ENCODE data around the gene AFMID. TPM values are rescaled to one million over a fixed set of nuclear protein-coding genes. Genes with fewer than 3 reads are reported as not detected.

AFMID gene
- total RNA-seq, 2 donors from 2014 or later = 26.7 to 33.2 TPM

DNA sequence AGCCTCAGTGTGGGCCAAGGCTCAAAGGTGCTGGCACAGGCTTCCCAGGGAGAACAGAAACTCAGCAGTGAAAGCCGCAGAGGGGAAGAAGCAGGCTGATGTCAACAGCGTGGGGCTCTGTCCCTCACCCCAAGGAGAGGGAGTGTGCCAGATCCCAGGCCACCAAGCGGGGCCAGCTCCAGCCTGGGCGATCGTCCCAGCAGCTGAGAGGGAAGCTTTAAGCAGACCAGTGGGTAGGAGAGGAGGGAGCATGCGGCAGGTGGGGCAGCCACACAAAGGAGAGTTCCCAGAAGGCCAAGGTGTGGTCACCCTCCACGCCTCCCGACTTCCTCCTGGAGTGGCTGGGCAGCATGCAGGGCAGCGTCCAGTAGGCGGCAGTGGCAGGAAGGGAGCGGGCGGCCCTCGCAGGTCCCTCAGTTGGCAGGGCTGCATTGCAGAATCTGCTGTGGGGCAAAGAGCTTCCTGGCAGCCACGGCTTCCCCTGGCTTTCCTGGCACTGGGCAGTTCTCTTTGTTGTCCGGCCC is 12.8 kb upstream of the AFMID start:
- intact Hi-C loops (cut with DNase I, micrococcal nuclease) = loop anchor here in 1 of 2 donors (10.0 kb wide), 1 partner anchor 60 kb away; no protein-coding TSS in a partner anchor
- peak; percentile 75 for ATAC-seq
- peak; percentile 90 to 94 for DNase-seq

DNA sequence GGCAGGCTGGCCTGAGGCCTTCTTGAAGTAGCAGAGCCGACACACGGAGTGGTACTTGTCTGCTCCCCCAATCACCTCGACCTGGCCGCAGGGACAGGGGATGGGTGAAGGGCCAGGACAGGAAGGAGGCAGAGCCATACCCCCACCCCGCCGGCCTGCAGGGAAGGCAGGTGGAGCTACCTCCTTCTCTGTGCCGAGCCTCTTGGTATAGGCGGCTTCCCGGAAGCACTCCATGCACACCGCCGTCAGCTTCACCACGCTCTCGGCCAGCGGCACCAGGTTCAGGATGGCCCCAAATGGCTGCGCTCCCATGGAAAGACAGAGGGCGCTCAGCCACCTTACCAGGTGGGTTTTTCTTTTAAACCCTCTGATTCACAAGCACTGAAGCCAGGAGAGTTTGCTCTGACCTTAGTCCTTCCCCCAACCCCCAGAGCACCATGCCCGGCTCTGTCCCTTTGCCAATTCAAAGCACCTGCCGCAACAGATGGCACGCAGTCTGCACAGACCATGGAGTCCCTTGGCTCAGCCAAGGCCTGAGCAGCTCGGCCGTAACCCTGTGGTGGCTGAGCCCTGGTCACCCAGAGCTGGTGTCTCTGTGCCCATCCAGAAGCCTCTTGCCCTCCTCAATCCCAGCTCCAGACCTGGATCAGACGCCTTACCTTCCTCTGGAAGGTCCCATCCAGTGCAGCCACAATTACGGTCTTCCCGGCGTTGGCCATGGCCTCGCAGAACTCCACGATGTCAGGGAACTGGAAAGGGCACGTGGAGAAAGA is 12.1 kb upstream of the AFMID start:
- ATAC-seq (peak; percentile 45), DNase-seq (peak; percentile 72 to 73)
- intact Hi-C loops (cut with DNase I, micrococcal nuclease) = loop anchor here (5.0 to 10.0 kb wide), 2 partner anchors 58 to 60 kb away; no protein-coding TSS in a partner anchor

DNA sequence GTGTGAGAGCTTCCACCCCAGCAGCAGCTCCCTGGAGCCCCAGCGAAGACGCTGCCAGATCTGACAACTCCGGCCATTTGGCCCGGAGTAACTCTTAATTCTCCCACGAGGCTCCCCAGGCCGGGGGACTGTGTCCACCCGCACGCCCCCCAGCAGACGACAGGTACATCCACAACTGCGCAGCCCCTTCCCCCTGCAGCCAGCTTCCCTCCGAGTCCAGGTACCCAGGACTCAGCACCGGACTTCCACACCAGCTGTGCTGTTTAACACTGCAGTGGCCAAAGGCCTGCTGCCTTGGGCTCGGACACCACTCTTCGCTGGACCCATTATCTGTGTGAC is 11.6 kb upstream of the AFMID start:
- ATAC-seq = no peak
- no peak for DNase-seq
- intact Hi-C loops (cut with DNase I, micrococcal nuclease) = loop anchor here (5.0 to 10.0 kb wide), 2 partner anchors 58 to 61 kb away; no protein-coding TSS in a partner anchor

DNA sequence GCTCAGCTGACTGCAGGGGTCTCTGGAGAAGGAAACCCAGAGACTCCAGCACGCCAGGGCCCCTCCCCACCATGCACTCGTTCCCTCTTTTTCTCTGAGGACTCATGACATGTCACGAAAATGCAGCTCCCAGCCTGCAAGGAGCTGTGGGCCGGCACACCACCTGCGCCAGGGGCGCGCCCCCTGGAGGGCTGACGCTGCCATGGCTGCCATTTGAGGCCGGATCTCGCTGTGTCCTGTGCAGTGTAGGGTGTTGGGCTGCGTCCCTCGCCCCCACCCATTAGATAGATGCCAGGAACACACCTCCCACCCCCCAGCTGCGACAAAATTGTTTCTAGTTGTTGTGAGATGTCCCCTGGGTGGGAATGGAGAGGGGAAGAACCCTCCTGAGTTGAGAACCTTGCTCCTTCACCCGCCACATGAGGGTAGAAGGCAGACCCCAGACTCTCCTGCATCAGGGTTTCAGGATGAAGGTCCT is 10.6 kb upstream of the AFMID start:
- peak; percentile 31 for ATAC-seq
- peak; percentile 68 to 87 for DNase-seq
- intact Hi-C loops (cut with DNase I, micrococcal nuclease) = loop anchor here (5.0 to 10.0 kb wide), 2 partner anchors 59 to 62 kb away; no protein-coding TSS in a partner anchor

DNA sequence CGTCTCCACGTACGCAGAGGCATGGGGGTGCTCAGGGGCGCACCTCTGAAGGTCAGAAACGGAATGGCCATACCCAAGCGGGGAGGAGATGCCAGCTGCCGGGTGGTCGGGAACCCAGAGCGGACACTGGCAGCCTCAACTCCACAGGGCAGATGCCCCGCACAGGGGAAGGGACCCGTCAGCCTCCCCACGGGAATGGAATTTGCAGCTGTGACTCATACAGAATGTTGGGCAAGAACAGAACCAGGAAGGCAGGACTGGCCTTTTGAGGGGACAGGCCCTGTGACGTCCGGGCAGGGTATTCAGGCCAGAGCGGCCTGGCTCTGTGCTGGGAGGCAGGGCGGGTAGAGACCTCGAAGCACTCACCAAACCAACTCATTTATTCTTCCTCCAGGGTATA is 7.8 kb upstream of the AFMID start:
- DNase-seq = no peak
- intact Hi-C loops (cut with DNase I, micrococcal nuclease) = loop anchor here (5.0 to 10.0 kb wide), 2 partner anchors 62 to 65 kb away; no protein-coding TSS in a partner anchor
- ATAC-seq = no peak

DNA sequence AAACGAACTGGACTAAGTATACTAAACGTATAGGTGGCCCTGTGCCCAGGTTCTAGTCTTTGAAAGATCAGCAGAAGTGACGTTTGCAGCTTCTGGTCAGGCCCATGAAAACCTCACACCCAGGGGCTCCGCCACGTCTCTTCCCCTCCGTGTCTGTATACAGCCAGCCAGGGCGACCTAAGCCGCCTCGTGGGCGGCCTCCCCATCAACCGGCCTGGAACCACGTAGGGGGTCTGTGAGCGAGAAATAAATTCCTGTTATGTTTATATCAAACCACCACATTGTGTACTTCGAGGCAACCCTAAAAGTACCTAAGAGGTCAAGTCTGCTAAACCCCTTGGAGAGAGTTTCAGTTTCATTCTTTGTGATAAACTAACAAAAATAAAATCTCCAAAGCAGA is 7.1 kb upstream of the AFMID start:
- no peak for DNase-seq
- intact Hi-C loops (cut with DNase I, micrococcal nuclease) = no loop called here

DNA sequence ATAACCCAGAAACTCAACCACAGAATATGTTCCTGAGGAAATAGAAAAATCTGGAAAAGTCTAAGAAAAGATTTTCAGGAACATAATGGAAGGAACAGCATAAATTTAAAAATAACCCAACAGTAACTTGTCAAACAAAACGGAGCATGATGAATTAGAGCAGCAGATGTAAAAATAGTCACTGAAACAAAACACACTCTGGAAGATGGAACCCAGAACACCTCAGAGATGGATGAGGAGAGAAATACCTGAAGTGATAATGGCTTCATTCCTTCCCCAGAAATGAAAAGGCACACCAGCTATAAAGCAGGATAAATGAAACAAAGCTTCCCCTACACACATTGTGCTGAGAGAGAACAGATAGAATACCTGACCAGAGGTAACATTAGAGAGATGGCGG is 6.7 kb upstream of the AFMID start:
- intact Hi-C loops (cut with DNase I, micrococcal nuclease) = no loop called here
- ATAC-seq = no peak

More for the DNA sequence above, 7.1 kb upstream of the AFMID start:
- ATAC-seq = no peak

DNA sequence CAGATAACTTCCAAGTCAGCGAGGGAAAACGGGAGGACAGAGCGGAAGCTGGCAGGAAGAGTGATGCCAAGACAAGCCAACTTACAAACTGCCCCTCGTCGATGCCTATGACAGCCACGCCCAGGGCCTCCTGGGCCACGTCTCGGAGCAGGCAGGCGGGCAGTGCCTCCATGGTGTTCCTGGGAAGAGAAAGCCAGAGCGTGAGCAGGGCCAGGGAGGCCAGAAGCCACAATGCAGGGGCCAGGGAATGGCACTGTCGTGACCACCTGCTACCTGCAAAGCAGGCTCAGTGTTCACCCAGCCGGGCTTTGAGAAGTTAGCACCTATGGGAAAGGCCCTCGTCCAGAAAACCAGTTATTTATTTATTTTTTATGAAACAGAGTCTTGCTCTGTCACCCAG is 4.7 kb upstream of the AFMID start:
- ATAC-seq (no peak), DNase-seq (no peak)
- intact Hi-C loops (cut with DNase I, micrococcal nuclease) = no loop called here

More for the DNA sequence above, 6.7 kb upstream of the AFMID start:
- no peak for DNase-seq

DNA sequence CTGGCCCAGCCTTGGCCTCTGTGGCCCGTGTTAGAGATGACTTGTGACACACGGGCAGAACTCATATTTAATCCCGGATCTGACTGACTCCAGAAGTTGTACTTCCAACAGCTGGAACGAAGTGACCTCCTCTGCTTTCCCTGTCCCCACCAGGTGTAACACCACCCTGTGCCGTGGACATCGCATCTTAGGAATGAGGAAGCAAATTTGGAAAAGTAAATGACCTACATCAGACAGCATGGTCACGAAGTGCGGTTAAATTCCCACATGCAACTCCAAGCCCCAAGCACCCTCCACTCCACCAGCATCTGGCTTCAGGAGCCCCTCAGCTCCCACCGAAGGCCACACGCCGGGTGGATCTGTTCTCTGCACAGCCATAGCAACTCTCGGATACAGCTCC is 3.2 kb upstream of the AFMID start:
- DNase-seq = no peak
- intact Hi-C loops (cut with DNase I, micrococcal nuclease) = no loop called here
- ATAC-seq = no peak

DNA sequence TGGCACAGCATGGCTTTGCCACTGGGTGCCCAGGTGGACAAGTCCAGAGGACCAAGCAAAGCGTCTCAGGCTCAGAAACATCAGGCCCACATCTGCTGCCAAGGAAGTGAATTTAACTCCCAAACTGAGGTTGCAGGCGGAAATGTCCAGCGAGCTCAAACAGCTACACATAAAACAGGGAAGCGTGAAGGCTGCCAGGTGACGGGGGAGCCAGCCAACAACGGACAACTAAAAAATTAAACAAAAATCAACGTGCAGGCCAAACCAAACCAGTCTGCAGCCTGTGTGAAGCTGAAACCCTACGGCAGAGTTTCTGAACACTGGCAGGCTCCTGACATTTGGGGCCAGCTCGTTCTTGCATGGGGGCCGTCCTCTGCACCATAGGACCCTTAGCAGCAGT is 2.8 kb upstream of the AFMID start:
- ATAC-seq (no peak), DNase-seq (no peak)
- intact Hi-C loops (cut with DNase I, micrococcal nuclease) = no loop called here

DNA sequence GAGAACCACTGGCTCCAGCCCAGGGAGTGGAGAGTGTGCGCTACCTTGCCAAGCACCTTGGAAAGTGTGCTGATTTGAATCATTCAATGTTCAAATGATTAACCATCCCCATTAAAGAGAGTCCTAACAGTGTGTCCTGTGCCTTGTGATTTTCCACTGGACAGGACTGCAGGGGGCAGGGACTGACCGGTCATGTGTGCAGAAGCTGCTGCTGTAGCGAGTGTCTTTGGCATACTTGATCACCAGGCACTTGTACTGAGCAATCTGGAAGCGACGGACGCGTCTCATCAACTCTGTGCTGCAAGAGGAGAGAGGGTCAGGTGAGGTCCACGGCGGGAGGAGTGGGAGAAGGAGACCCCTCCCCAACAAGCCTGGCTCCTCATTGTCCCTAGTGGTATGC is 2.3 kb upstream of the AFMID start:
- DNase-seq (no peak), ATAC-seq (no peak)
- intact Hi-C loops (cut with DNase I, micrococcal nuclease) = no loop called here

DNA sequence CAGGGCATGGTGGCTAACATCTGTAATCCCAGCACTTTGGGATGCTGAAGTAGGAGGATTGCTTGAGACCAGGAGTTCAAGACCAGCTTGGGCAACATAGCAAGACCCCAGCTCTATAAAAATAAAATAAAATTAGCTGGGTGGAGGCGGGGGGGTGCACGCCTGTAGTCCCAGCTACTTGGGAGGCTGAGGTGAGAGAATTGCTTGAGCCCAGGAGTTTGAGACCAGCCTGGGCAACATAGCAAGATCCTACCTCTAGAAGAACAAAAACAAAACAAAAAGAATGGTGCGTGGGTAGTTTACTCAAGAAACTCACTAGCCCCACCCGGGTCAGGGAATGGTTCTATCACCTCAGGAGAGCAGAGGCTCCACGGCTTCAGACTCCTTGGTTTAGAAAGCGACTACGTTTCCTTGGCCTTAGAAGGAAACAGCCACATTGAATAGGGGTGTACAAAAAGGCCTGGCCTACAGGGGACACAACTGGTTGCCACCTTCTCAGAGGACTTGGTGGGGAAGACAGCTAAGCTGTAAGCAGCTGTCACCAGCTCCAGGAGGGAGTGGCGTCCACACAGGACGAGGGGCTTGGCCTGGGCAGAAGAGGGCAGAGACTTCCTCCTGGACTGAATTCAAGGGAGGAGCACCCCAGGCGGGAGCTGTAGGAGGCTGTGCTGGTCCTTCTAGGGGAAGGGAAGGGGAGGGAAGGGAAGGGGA is 1.0 kb upstream of the AFMID start:
- DNase-seq = peak; percentile 73 to 87
- peak; percentile 69 for ATAC-seq
- intact Hi-C loops (cut with DNase I, micrococcal nuclease) = no loop called here

DNA sequence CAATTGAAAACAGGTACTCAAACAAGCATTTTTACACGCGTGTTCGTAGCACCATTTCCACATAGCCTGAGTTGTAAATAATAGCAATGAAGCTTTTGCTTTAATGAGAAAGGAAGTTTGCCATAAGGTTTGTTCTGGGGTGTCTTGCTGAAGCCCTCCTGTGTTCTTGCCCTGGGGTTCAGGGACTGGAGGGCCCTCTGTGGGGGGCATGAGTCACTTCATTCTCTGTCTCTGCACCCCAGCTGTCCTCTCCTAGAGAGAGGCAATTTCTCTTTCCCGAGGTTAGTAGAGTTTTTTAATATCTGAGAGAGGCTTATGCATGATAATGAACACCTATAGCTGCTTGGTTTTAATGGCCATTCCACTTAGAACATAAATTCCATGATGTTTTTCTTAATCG is 9.6 kb downstream of the AFMID start:
- intact Hi-C loops (cut with DNase I, micrococcal nuclease) = no loop called here
- ATAC-seq = no peak
- no peak for DNase-seq

DNA sequence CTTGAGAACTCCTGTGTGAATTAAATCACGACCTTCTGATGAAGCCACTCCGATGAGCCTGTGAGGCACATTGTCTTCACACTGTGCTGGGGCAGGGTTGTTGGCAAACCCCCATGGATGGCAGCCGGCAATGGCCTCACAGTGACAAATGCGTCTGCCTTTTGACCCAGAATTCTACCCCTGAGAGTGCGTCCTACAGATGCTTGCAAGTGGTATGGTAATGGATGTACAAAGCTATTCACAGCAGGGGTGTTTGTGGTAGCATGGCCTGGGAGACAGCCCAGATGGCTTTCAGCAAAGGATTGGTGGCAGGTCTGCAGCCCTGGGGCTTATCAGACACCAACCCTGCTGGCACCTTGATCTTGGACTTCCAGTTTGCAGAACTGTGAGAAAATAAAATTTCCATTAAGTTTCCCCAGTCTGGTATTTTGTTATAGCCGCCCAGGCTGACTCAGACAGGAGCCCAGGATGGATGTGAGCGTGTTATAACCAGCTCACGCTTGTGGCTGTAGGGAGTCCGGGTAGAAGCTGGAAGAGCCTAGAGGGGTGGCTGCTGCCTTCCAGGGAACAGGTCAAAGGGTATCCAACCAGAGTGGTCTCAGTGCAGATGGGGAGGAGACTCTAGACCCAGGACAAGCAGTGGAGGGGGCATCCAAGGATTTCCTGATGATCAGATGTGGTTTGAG is 10.1 kb downstream of the AFMID start:
- intact Hi-C loops (cut with DNase I, micrococcal nuclease) = no loop called here
- ATAC-seq (no peak), DNase-seq (no peak)

DNA sequence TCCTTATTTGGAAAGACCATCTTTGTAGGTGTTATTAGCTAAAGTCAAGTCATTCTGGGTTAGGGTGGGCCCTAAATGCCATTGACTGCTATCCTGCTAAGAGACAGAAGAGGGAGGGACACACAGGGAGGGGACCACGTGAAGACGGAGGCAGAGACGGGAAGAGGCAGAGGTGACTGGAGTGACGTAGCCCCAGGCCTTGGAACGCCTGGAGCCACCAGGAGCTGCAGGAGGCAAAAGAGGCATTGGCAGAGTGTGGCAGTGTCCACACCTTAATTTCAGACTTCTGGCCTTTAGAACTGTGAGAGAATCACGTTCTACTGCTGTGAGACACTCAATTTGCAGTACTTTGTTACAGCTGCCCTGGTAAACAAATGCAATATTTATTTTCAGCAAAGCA is 13.3 kb downstream of the AFMID start:
- intact Hi-C loops (cut with DNase I, micrococcal nuclease) = no loop called here
- no peak for ATAC-seq
- DNase-seq = no peak

DNA sequence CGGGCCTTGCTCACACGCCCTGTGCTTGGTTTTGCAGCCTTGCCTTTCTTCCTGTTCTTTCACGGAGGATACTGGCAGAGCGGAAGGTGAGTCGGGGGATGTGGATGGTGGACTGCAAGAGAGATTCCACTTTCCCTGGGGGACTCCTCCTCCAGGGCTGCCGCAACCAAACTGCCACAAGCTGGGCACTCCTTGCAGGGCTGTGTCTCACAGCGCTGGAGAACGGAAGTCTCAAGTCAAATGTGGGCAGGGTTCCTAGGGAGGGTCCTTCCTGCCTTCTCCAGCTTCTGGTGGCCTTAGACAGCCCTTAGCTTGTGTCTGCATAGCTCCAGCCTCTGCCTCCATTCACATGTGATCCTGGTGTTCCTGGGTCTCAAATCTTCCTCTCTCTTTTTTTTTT is 15.5 kb downstream of the AFMID start:
- intact Hi-C loops (cut with DNase I, micrococcal nuclease) = no loop called here
- no peak for ATAC-seq

DNA sequence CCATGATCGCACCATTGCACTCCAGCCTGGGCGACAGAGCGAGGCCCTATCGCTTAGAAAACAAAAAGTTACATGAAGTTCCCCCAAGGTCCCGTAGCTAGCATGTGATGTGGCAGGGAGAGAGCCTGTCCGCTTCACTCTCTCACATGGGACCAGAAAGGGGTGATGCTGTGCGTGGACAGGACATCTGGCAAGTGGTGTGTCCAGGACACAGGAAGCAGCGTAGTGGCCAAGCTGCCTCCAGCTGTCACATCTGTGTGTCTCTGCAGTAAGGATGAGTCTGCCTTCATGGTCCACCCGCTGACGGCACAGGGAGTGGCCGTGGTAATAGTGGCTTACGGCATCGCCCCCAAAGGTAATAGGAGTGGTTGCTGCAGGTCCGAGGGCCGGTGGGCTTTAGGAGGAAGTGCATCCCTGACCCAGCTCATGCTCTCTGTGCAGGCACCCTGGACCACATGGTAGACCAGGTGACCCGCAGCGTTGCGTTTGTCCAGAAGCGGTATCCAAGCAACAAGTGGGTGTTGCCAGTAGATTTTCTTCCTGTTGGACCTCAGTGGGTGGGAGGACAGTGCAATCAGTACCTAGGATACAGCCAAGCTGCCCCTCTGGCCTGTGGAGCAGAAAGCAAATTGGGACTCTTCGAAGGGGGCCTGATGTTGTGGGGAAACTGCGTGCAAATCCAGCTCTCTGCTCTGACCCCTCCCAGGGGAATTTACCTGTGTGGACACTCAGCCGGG is 17.4 kb downstream of the AFMID start:
- ATAC-seq = peak; percentile 23
- DNase-seq = no peak
- intact Hi-C loops (cut with DNase I, micrococcal nuclease) = no loop called here

More for the DNA sequence above, 15.5 kb downstream of the AFMID start:
- no peak for DNase-seq

DNA sequence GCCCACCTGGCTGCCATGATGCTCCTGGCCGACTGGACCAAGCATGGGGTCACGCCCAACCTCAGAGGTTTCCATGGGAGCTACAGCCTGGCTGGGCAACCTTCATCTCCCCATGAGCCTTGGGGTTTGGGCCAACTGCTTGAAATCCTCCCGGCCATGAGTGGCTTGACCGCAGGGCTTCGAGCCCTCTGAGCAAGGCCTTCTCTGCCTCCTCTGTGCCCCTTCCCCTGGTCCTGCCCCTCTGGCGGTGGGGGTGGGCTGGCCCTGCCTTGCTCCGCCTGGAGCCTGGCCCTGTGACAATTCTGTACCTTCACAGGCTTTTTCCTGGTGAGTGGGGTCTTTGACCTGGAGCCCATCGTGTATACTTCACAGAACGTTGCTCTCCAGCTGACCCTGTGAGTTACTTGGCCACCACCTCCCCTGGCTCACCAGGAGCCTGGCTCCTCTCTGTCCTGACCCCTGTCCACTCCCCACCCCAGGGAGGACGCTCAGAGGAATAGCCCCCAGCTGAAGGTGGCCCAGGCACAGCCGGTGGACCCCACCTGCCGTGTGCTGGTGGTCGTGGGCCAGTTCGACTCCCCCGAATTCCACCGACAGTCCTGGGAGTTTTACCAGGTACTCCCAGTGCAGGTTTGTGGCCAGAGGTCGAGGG is 18.1 kb downstream of the AFMID start:
- no peak for ATAC-seq
- intact Hi-C loops (cut with DNase I, micrococcal nuclease) = no loop called here
- DNase-seq = no peak

Data from left colon (tissue), 2 donors.